Mammary epithelial cell (primary cell): Measurements from ENCODE around the gene E2F2.
A peak's percentile ranks its signal among the peaks of the same experiment; 100 is the strongest.

Source experiments
- CTCF ChIP-seq, 2 donors: IDR thresholded peaks in 1 of 2; conservative IDR thresholded peaks in 1 of 2; 2 replicates each; pipeline ENCODE4 v1.5.1; 2011 to 2012; ENCODE audit warnings: inconsistent platforms in 2 of 2, low read length in 2 of 2, mild to moderate bottlenecking in 2 of 2, control low read depth in 1 of 2, low read depth in 1 of 2; ENCODE audit not compliant: insufficient read depth in 1 of 2; ENCODE audit errors: extremely low read depth in 1 of 2
- EZH2 ChIP-seq: IDR thresholded peaks from 2 replicates; pipeline ENCODE4 v1.6.1; 2012; ENCODE audit warnings: low read length, inconsistent platforms, borderline replicate concordance

DNA sequence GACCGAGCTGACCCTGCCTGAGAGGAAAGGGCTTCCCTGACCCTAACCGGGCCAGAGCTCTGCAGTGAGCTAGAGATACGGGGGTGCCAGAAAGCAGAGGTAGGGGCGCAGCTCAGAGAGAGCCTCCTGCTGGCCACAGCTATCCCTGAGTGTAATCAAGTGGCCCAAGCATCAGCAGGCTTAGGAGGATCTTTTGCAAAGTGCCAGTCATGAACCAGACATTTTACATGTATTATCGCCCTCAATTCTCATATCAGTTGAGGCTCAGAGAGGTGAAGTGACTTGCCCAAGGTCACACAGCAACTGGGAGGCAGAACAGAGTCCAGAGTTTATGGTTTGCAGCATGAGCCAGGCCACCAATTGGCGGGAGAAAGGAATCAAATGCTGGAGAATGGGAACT, 35.3 kb upstream of the E2F2 start:
- TF ChIP-seq CTCF (conservative IDR thresholded peaks at IDR 0.05 in 1 of 2, IDR thresholded peaks at IDR 0.05 in 1 of 2; ENCODE audit: extremely low read depth in 1 of 2, insufficient read depth in 1 of 2, low read depth in 1 of 2, low read length in 2 of 2) (peak in 1 of 2 donors; percentile 22), EZH2 (no peak)
